Motor neuron (in vitro differentiated cells): ENCODE results near the gene MED13L. TPM values are rescaled to one million over a fixed set of nuclear protein-coding genes. Genes with fewer than 3 reads are reported as not detected.

Experiments
- ATAC-seq, 8 experiments: fragments of 200-7000 bp; cut with Tn5 transposase; replicated peaks in 6 of 8; 2 replicates each; pipeline ENCODE4 v1.8.0; 2021; ENCODE audit warnings: mild to moderate bottlenecking in 8 of 8, moderate library complexity in 8 of 8
- H3K27ac ChIP-seq, 2 donors: fragments of 250-450 bp; sonication (Bioruptor Pico); 2 replicates each; pipeline ENCODE4 v1.9.0; 2021; ENCODE audit warnings: antibody characterized with exemption in 2 of 2, mild to moderate bottlenecking in 2 of 2, moderate library complexity in 1 of 2
- H3K4me1 ChIP-seq, 2 donors: fragments of 250-450 bp; sonication (Bioruptor Pico); replicated peaks in 1 of 2; 2 replicates each; pipeline ENCODE4 v1.6.1; 2021; ENCODE audit warnings: antibody characterized with exemption in 2 of 2, mild to moderate bottlenecking in 2 of 2, moderate library complexity in 1 of 2
- H3K4me3 ChIP-seq, 5 donors: fragments of 250-450 bp; sonication (Bioruptor Pico); 2 replicates each; pipeline ENCODE4 v1.9.0; 2021; ENCODE audit warnings: antibody characterized with exemption in 5 of 5, mild to moderate bottlenecking in 5 of 5, moderate library complexity in 4 of 5
- WGBS, 10 experiments: fragments of 450-650 bp; shearing (Covaris generic); methylation state at CpG; one replicate each; pipeline ENCODE4 v1.0.0; 2022; 5-methylcytosine and 5-hydroxymethylcytosine counted together
- in situ Hi-C, 9 experiments: fragments of 400-800 bp; cut with MboI; loops; one replicate each; pipeline ENCODE4 v1.15.0; 2021; ENCODE audit warnings: low sequenced_read_pairs in 9 of 9, low pct_unique_long_range_greater_than_20kb in 2 of 9; ENCODE audit not compliant: unreplicated experiment in 9 of 9
- total RNA-seq, 8 experiments: library from RNA; unstranded; fragments of 300-600 nt; gene quantifications; 2 replicates each; pipeline versions ENCODE4 v1.2.3 to v1.2.4, GENCODE V29; 2022

MED13L gene
- total RNA-seq, 8 experiments from 2014 or later = 40.5 to 90.5 (median 66.7) TPM

DNA sequence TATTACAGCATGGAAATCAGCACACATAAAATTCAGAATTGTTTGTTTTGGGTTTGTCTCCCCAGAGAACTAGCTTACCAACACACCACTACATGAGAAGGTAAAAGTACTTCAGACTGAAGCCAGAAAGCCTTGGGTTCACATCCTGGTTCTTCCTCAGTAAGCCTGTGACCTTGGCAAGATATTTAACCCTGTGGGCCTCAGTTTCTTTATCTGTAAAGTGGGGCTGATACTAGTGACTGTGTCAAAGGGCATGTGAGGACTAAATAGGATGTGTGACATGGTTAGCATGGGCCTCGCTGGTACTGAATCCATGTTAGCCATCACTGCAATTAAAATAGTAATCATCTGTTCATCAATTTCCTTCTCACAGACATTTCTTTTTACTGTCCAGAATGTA is 366.1 kb downstream of the MED13L start:
- in situ Hi-C loops = loop anchor here in 8 of 9 experiments (10.0 to 25.0 kb wide), 3 partner anchors 1247 to 1924 kb away; no protein-coding TSS in a partner anchor
- 44 to 83% (median 73%) methylated on average over 1 of the region's 1 CpG; no CpG with 5 or more reads in 6 of the 10 experiments for WGBS, 10 experiments
- no peak for ATAC-seq
- no peak overlapping the region for H3K27ac ChIP-seq
- no peaks in the 10 kb centered on the region for H3K4me1 ChIP-seq
- H3K4me3 ChIP-seq = no peak overlapping the region

DNA sequence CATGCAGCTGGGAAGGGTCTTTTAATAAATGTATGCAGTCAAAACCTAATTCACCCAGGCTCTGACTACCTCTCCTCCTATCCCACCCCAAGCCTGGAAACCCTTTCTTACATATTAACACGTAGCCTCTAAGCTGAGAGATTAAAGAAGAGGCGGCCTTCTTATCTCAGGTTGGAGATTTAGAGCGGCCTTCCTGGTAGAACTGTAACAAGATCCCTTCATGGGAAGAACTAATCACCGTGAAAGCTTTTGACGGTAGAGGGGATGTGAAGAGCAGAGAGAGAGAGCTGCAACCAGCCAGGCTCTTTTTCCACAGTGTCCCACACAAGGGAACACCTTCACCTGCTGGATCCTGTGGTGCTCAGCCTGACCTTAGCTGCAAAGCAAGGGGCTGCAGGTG is 367.4 kb downstream of the MED13L start:
- 65 to 100% (median 76%) methylated on average over 1 to 4 of the region's 5 CpGs; no CpG with 5 or more reads in 3 of the 10 experiments for WGBS, 10 experiments
- H3K4me3 ChIP-seq = no peak overlapping the region
- ATAC-seq = no peak
- H3K27ac ChIP-seq = no peak overlapping the region
- no peaks in the 10 kb centered on the region for H3K4me1 ChIP-seq
- in situ Hi-C loops = loop anchor here in 8 of 9 experiments (10.0 to 25.0 kb wide), 3 partner anchors 1245 to 1923 kb away; no protein-coding TSS in a partner anchor
